OCI-LY7 (cell line): ENCODE measurements around the gene HTRA2.

Experiments used
- EZH2phosphoT487 ChIP-seq: fragments of 200-600 bp; sonication (generic); IDR thresholded peaks from 2 replicates; pipeline ENCODE4 v1.6.1; 2018; ENCODE audit warnings: low read depth, borderline replicate concordance, mild to moderate bottlenecking, mixed run types, antibody characterized with exemption, low read length, moderate library complexity, mixed read lengths
- TF ChIP-seq, protein P1 (sequence below): fragments of 200-600 bp; sonication (generic); conservative IDR thresholded peaks from 2 replicates; pipeline ENCODE4 v1.5.1; 2014; ENCODE audit warnings: mild to moderate bottlenecking, antibody characterized with exemption, low read length, moderate library complexity, mixed read lengths

DNA sequence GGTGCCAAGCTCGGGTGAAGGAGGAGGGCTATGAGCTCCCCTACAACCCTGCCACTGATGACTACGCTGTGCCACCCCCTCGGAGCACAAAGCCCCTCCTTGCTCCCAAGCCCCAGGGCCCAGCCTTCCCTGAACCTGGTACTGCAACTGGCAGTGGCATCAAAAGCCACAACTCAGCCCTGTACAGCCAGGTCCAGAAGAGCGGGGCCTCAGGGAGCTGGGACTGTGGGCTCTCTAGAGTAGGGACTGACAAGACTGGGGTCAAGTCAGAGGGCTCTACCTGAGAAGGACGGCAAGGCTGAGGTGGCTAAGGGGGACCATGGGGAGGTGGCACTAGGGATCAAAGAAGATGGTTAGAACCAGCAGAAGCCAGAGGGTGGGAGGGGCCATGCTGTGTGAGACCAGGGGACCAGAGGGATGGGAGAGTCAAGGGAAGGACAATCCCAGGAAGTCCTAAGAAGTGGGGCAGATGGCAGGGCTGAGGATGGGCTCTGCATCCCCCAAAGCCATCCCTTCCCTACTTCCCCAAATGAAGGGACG is 27.2 kb downstream of the HTRA2 start:
- TF ChIP-seq, protein P1, sequence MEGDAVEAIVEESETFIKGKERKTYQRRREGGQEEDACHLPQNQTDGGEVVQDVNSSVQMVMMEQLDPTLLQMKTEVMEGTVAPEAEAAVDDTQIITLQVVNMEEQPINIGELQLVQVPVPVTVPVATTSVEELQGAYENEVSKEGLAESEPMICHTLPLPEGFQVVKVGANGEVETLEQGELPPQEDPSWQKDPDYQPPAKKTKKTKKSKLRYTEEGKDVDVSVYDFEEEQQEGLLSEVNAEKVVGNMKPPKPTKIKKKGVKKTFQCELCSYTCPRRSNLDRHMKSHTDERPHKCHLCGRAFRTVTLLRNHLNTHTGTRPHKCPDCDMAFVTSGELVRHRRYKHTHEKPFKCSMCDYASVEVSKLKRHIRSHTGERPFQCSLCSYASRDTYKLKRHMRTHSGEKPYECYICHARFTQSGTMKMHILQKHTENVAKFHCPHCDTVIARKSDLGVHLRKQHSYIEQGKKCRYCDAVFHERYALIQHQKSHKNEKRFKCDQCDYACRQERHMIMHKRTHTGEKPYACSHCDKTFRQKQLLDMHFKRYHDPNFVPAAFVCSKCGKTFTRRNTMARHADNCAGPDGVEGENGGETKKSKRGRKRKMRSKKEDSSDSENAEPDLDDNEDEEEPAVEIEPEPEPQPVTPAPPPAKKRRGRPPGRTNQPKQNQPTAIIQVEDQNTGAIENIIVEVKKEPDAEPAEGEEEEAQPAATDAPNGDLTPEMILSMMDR = no peak
- TF ChIP-seq EZH2phosphoT487 = no peak
